GM12878 (cell line): ENCODE measurements around the gene PALLD. TPM values are rescaled to one million over a fixed set of nuclear protein-coding genes. Genes with fewer than 3 reads are reported as not detected.

Source experiments
- CUX1 ChIP-seq: IDR thresholded peaks from 2 replicates; pipeline ENCODE4 v1.6.1; 2012; ENCODE audit warnings: improper control_type of control experiment, low read depth, low read length; ENCODE audit not compliant: insufficient replicate concordance
- DPF2 ChIP-seq: fragments of 450-650 bp; IDR thresholded peaks from 2 replicates; pipeline ENCODE4 v1.6.1; 2017; ENCODE audit warnings: mild to moderate bottlenecking
- EP300 ChIP-seq, 2 experiments: fragments of 150-350 bp in 1 of 2; IDR thresholded peaks; 2 replicates each; pipeline ENCODE4 v1.6.1; 2011 to 2012; ENCODE audit warnings: low read depth in 2 of 2, low read length in 2 of 2, borderline replicate concordance in 1 of 2, improper control_type of control experiment in 1 of 2, inconsistent platforms in 1 of 2; ENCODE audit not compliant: control insufficient read depth in 1 of 2
- IKZF1 ChIP-seq: fragments of 450-650 bp; conservative IDR thresholded peaks from 2 replicates; pipeline ENCODE4 v1.6.1; 2017; ENCODE audit warnings: antibody characterized with exemption, mild to moderate bottlenecking
- IKZF2 ChIP-seq, 2 experiments: fragments of 450-650 bp; IDR thresholded peaks; 2 replicates each; pipeline ENCODE4 v1.6.1; 2017; ENCODE audit warnings: mild to moderate bottlenecking in 2 of 2, moderate library complexity in 2 of 2
- MEF2B ChIP-seq: fragments of 450-650 bp; IDR thresholded peaks from 2 replicates; pipeline ENCODE4 v1.6.1; 2018; ENCODE audit warnings: mild to moderate bottlenecking, moderate library complexity; ENCODE audit not compliant: partially characterized antibody, poor library complexity, severe bottlenecking
- RELB ChIP-seq: fragments of 450-650 bp; IDR thresholded peaks from 2 replicates; pipeline ENCODE4 v1.6.1; 2017; ENCODE audit warnings: low read depth, mild to moderate bottlenecking, moderate library complexity
- YBX1 ChIP-seq: fragments of 450-650 bp; IDR thresholded peaks from 2 replicates; pipeline ENCODE4 v1.6.1; 2016; ENCODE audit warnings: antibody characterized with exemption
- ZNF24 ChIP-seq: fragments of 450-650 bp; IDR thresholded peaks from 2 replicates; pipeline ENCODE4 v1.6.1; 2017; ENCODE audit warnings: antibody characterized with exemption, mild to moderate bottlenecking
- ZNF384 ChIP-seq: IDR thresholded peaks from 2 replicates; pipeline ENCODE4 v1.6.1; 2012; ENCODE audit warnings: low read depth, mild to moderate bottlenecking, low read length, improper control_type of control experiment, borderline replicate concordance
- polyA plus RNA-seq, 11 experiments: library from polyadenylated mRNA; depleted of rRNA in 4 of 11; unstranded in 6 of 11; stranded (reverse) in 5 of 11; fragments of >200 nt; fragmentation: Nextera tagmentation in 4 of 11; fragmentation: Illumina TruSeq in 1 of 11; extraction: Ambion mirVana in 4 of 11; extraction: Trizol in 1 of 11; gene quantifications; 1 replicate in 1 of 11; 2 replicates in 10 of 11; pipeline versions ENCODE4 v1.2.1 to v1.2.3, GENCODE V29; 2011 to 2016; ENCODE audit warnings: inconsistent platforms in 2 of 11, missing spikeins in 2 of 11, low read depth in 1 of 11
- total RNA-seq, 4 experiments: library from RNA; depleted of rRNA in 3 of 4; stranded (reverse); fragments of >200 nt in 3 of 4; fragmentation: Illumina TruSeq in 1 of 4; extraction: Trizol in 1 of 4; gene quantifications; 2 replicates each; pipeline versions ENCODE4 v1.2.1 to v1.2.3, GENCODE V29; 2013 to 2021
- TF ChIP-seq, protein P1 (sequence below): fragments of 450-650 bp; IDR thresholded peaks from 2 replicates; pipeline ENCODE4 v1.6.1; 2017; ENCODE audit warnings: mild to moderate bottlenecking, moderate library complexity

The PALLD gene
- total and polyA plus RNA-seq, 10 of the 15 experiments (the other 5 are each of a cell fraction or from before 2014, with no cell fraction given): 1.0 to 7.7 (median 1.7) TPM

DNA sequence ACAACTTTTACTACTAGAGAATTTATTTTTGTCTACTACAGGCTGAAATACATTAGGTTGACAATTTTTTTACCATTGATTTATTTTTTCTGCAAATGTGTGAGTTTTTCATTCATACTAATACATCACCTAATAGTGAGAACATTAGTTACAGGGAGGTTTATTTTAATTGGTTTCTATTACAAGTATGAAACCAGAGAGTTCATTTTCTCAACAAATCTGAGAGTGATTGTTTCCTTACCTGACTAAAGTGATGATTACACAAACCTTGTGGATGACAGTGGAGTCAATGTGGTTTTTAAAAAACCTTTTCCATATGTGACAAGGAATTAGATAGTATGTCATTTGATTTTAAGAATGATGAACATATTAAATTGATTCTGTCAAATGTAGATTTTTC, 227.4 kb downstream of the PALLD start (continued):
- TF ChIP-seq CUX1 (peak; percentile 43), MEF2B (peak; percentile 63), RELB (peak; percentile 76), DPF2 (0 out of 2 replicates have a peak, but pooled peaks have one; percentile 52), EP300 (IDR thresholded peaks at IDR 0.05; ENCODE audit: borderline replicate concordance in 1 of 2, control insufficient read depth in 1 of 2, low read depth in 2 of 2, low read length in 2 of 2) (peak; percentile 86 to 89), ZNF24 (peak; percentile 80), IKZF1 (peak; percentile 10), YBX1 (no peak), IKZF2 (IDR thresholded peaks at IDR 0.05) (peak; percentile 81 to 85; a peak in 3 of 4 replicates), ZNF384 (peak; percentile 46; the same call in 1 of the 2 replicates)
- TF ChIP-seq, protein P1, sequence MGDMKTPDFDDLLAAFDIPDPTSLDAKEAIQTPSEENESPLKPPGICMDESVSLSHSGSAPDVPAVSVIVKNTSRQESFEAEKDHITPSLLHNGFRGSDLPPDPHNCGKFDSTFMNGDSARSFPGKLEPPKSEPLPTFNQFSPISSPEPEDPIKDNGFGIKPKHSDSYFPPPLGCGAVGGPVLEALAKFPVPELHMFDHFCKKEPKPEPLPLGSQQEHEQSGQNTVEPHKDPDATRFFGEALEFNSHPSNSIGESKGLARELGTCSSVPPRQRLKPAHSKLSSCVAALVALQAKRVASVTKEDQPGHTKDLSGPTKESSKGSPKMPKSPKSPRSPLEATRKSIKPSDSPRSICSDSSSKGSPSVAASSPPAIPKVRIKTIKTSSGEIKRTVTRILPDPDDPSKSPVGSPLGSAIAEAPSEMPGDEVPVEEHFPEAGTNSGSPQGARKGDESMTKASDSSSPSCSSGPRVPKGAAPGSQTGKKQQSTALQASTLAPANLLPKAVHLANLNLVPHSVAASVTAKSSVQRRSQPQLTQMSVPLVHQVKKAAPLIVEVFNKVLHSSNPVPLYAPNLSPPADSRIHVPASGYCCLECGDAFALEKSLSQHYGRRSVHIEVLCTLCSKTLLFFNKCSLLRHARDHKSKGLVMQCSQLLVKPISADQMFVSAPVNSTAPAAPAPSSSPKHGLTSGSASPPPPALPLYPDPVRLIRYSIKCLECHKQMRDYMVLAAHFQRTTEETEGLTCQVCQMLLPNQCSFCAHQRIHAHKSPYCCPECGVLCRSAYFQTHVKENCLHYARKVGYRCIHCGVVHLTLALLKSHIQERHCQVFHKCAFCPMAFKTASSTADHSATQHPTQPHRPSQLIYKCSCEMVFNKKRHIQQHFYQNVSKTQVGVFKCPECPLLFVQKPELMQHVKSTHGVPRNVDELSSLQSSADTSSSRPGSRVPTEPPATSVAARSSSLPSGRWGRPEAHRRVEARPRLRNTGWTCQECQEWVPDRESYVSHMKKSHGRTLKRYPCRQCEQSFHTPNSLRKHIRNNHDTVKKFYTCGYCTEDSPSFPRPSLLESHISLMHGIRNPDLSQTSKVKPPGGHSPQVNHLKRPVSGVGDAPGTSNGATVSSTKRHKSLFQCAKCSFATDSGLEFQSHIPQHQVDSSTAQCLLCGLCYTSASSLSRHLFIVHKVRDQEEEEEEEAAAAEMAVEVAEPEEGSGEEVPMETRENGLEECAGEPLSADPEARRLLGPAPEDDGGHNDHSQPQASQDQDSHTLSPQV: peak; percentile 72; the same call in 1 of the 2 replicates
- TF ChIP-seq, all 136 proteins: peak for 19
